MM.1S (cell line): ENCODE data around the gene PDGFA.

ENCODE experiments used
- EZH2 ChIP-seq: fragments of 300-600 bp; sonication (generic); optimal IDR thresholded peaks from 2 replicates; pipeline ENCODE3; 2017; ENCODE audit warnings: low read depth, mild to moderate bottlenecking, antibody characterized with exemption, low read length, mixed read lengths
- EZH2phosphoT487 ChIP-seq: fragments of 300-600 bp; sonication (generic); IDR thresholded peaks from 2 replicates; pipeline ENCODE4 v1.6.1; 2018; ENCODE audit warnings: antibody characterized with exemption, low read length
- TF ChIP-seq, protein P1 (sequence below): fragments of 300-600 bp; sonication (generic); IDR thresholded peaks from 2 replicates; pipeline ENCODE4 v1.5.1; 2016; ENCODE audit warnings: antibody characterized with exemption, low read length, mixed read lengths

DNA sequence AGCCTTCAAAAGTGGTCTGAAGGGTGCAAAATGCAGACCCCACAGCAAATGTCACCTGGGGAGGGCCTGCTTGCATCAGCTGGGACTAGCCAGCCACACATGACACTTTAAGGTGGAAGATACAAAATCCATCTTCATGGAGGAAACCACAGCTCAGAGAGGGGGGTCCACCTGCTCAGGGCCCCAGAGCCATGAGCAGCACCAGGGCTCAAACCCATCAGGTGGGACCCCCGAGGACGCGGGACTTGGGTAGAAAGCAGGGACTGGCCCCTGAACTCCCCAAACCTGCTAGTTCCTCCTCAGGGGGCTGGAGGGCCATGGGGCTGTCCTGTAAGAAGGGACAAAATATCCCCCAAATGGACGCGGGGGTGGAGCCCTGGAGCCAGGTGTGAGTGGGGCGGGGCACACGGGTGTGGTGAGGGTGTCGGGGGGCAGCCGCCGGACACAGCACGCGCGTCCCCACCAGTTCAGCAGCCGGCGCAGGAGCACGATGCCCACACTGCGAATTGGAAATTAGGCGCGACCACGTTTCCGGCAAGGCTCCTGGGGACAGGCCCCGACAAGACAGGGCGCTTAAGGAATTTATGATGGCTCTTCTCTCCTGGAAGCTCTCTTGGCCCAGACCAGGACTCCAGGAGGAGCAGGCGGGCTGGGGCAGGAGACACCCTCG, 8.0 kb downstream of the PDGFA start:
- TF ChIP-seq, protein P1, sequence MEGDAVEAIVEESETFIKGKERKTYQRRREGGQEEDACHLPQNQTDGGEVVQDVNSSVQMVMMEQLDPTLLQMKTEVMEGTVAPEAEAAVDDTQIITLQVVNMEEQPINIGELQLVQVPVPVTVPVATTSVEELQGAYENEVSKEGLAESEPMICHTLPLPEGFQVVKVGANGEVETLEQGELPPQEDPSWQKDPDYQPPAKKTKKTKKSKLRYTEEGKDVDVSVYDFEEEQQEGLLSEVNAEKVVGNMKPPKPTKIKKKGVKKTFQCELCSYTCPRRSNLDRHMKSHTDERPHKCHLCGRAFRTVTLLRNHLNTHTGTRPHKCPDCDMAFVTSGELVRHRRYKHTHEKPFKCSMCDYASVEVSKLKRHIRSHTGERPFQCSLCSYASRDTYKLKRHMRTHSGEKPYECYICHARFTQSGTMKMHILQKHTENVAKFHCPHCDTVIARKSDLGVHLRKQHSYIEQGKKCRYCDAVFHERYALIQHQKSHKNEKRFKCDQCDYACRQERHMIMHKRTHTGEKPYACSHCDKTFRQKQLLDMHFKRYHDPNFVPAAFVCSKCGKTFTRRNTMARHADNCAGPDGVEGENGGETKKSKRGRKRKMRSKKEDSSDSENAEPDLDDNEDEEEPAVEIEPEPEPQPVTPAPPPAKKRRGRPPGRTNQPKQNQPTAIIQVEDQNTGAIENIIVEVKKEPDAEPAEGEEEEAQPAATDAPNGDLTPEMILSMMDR, result no peak
- TF ChIP-seq EZH2 (no peak), EZH2phosphoT487 (no peak)
